GM19035 (cell line): ENCODE results near the gene ZNF141.
"Not testable (repeated sequence)": the region's sequence is repeated elsewhere in the genome, so short reads cannot be mapped to it uniquely, and the experiment has no call there.

Source experiments
- ATAC-seq: cut with Tn5 transposase; IDR thresholded peaks from one replicate; pipeline ENCODE4 v1.9.1; 2021; ENCODE audit not compliant: unreplicated experiment

The ZNF141 gene

GRCh38 chr4:384311-385010 is 46.8 kb downstream of the ZNF141 start:
- ATAC-seq = no peak

GRCh38 chr4:385934-386707 is 48.5 kb downstream of the ZNF141 start:
- ATAC-seq = no peak

DNA sequence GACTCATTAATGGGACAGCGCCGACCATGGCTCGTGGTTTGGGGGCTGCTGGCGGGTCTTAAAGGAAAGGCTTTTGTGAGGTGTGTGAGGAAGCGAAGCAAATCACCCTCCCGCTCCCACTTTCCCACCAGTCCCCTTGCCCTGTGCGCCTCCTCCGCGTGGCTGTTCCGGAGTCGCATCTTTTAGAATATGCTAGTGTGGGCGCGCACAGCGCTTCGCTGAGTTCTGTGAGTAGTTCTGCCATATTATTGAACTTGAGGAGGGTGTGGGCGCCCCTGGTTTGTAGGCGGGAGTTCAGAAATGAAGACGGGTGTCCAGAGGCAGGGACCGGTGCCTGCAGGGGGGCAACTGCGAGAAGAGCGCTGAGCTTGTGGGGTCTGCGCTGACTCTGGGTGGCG is 49.1 kb downstream of the ZNF141 start:
- ATAC-seq = no peak

- no peak for ATAC-seq
Observed at GRCh38 chr4:404006-404405, 66.4 kb downstream of the ZNF141 start.

GRCh38 chr4:408321-408720 is 70.7 kb downstream of the ZNF141 start:
- not testable (repeated sequence) for ATAC-seq

DNA sequence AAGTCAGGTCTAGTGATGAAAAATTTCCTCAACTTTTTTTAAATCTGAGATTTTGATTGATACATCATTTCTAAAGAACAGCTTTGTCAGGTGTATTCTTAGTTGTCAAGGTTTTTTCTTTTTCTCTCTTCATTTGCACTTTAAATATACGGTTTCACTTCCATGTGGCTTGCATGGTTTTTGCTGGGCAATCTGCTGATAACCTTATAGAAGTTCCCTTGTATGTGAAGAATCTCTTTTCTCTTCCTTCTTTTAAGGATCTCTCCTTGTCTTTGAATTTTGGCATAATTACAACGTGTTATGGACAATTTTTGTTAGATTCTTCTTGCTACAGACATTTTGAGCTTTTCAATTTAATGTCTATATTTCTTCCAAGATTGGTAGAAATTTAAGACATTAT is 85.0 kb downstream of the ZNF141 start:
- ATAC-seq = no peak
